HG03135 (cell line): ENCODE measurements around the gene KLB.

ENCODE experiments used
- ATAC-seq: cut with Tn5 transposase; IDR thresholded peaks from one replicate; pipeline ENCODE4 v1.9.1; 2021; ENCODE audit warnings: mild to moderate bottlenecking, moderate library complexity; ENCODE audit not compliant: unreplicated experiment

The KLB gene

DNA sequence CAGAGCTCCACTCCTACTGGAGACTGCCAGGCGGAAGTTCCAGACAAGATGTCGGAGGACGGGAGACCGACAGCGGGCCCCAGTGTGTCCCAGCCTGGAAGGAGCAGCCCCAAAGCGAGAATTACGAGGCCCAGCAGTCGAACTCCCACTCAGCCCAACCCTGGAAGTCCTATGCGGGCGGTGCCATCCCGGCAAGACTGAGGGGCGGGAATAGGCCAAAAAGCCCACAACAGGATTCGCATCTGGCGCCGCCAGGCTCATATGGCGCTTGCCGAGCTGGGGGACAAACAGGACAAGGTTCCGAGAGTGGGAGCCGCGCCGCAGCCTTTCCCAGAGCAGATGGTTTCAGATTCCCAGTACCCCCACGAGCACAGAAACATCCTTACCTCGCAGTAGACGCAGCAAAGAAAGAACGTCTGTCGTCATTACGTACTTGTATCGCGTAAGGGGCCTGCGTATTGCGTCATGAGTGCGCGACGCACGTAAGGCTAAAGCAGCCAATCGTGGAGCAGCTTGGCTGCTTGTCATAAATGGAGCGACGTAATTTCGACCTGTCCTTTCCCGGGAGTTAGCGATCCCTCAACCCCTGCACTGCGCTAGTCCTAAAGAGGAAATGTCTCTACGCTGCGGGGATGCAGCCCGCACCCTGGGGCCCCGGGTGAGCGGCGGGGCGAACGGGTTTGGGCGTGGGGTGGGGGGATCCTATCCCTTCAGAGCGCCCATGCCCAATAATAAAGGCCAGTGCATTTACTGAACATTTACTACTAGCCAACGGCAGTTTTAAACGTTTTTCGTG, 52.0 kb downstream of the KLB start, which contains the start of the genes LIAS and RPL9:
Gene LIAS, plus strand, starts transcription at position 552 of the 796 bp plus-strand sequence. Its CDS starts 62 bp downstream, at position 614.
Gene RPL9, minus strand, starts transcription at position 418 of the 796 bp plus-strand sequence. CDS start 483 bp downstream, outside the sequence.
- ATAC-seq, result peak; percentile 68

GRCh38 chr4:39464886-39465501, 58.3 kb downstream of the KLB start:
- no peak for ATAC-seq

- ATAC-seq, result no peak
Observed at GRCh38 chr4:39466747-39467146, 60.0 kb downstream of the KLB start.

DNA sequence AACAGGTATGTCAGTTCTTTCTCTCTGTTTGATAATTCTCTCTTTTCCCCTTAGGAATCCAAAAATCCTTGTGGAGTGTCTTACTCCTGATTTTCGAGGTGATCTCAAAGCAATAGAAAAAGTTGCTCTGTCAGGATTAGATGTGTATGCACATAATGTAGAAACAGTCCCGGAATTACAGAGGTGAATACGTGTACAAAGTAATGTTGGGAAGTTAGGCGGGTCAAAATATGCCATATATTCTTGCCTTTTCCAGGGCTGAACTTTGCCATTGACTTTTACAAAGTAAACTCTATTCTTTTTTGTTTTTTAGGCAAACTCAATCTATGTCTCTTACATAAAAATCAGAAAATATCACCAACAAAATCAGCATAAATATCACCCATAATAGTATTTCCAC, 60.7 kb downstream of the KLB start:
- no peak for ATAC-seq

DNA sequence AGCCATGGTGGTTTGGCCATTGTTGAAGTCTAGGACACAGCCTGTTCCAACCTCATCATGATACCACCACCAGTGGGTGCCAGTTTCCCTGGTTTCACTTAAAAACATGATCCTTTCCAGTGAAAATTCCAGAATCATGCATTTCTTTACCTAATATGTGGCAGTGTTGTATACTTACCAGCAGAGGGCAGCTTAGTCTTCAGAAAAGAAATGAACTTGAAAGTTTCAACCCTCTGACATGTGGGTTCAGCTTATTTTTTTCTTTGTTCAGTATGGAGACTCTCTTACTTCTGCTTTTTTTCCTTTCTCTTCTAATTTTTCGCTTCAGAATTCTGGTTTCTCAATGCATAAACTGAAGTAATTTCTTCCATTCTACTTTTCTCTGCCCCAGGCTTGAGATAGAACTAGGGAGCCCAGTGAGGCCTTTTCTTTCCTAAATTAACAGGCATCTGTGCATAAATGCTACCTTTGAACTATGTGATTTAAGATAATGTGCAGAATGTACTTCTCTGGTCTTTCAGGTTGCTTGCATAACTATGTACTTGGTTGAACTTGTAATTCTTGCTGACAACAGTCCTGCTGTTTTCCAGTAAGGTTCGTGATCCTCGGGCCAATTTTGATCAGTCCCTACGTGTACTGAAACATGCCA, 62.8 kb downstream of the KLB start:
- peak; percentile 82 for ATAC-seq

- no peak for ATAC-seq
Observed at GRCh38 chr4:39470402-39470801, 63.7 kb downstream of the KLB start.

GRCh38 chr4:39472396-39472795, 65.7 kb downstream of the KLB start:
- no peak for ATAC-seq

- no peak for ATAC-seq
Observed at GRCh38 chr4:39476187-39476895, 69.6 kb downstream of the KLB start.

- ATAC-seq, result no peak
Observed at GRCh38 chr4:39480251-39480650, 73.5 kb downstream of the KLB start.

DNA sequence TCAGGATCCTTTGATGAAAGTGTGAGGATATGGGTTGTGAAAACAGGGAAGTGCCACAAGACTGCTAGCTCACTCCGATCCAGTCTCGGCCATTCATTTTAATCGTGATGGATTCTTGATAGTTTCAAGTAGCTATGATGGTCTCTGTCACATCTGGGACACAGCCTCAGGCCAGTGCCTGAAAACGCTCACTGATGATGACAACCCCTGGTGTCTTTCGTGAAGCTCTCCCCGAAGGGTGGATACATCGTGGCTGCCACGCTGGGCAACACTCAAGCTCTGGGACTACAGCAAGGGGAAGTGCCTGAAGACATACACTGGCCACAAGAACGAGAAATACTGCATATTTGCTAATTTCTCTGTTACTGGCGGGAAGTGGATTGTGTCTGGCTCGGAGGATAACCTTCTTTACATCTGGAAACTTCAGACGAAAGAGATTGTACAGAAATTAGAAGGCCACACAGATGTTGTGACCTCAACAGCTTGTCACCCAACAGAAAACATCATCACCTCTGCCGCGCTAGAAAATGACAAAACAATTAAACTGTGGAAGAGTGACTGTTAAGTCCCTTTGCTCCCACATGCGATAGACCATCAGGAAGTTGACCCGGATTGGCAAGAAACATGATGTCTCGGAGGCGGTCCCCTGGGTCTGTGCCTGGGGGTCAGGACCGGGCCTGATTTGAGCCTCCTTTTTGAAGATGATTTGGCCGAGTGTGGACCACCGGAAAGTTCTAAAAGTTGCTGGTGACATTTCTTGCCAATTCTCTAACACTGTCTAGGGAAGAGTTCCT, 74.4 kb downstream of the KLB start:
- no peak for ATAC-seq

DNA sequence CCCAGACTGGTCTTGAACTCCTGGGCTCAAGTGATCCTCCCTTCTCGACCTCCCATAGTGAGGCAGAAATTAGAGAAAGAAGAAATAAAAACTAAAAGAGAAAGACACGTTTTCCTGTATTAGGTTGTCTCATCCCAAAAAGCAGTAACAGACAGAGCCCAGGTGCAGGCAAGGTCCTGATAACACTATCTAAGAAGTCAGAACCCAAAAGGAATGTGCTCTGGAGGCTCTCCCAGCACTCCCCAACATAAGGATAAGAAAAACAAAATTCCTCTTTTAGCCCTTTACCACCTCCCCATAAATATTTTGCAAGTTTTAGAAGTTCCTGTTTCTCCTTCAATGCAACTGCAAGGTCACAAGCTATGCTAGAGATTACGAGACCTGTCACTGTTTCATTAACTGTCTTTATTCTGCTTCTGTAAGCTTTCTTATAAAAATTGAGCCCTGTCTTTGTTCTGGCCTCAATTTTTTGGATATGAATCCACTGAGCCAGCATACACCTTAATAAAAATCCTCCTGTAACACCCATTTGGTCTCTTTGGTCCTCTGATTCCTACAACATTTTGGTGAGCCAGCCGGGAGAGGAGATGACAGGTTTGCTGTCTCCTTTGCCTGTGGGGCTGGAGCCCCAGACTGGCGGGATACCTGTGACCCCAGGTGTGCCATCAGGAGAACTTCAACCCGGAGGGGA, 78.0 kb downstream of the KLB start:
- ATAC-seq, result no peak

DNA sequence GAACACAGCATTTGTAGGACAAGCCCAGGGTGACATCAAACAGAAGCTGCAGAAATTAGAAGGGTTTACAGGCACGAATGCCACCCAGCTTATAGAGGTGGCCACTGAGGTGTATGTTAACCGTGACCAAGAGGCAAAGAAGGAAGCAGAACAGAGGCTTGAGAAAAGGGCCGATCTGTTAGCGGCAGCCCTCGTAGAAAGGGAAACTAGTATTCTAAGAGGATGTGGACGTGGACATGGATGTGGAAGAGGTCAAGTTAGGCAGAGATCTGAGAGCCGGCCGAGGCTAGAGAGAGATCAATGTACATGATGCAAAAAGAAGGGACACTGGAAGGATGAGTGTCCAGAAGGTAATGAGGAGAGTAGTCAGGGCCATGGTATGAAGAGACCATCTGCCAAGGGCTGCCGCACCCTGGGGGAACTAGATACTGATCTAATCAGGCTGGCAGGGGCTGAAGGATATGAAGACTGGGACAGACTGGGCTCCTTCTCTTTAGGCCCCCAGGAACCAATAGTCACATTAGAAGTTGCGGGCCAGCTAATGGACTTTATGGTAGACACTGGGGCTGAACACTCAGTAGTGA, 79.6 kb downstream of the KLB start:
- no peak for ATAC-seq

DNA sequence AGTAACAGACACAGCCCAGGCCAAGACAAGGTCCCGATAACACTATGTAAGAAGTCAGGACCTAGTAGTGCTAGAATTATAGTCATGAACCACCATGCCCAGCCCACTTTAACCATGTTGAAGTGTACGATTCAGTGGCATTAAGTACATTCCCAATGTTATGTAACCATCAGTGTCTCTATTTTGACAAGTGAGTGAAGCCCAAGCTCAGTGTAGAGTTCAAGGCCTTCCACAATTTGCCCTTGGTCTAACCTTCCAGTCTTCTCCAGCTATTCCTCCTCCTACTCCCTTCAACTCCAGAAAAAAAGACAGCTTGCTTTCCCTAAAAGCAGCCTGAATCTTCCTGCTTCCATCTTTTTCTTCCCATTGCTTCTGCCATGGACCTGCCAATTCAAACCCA, 83.6 kb downstream of the KLB start:
- no peak for ATAC-seq

GRCh38 chr4:39494354-39494753, 87.6 kb downstream of the KLB start:
- no peak for ATAC-seq

DNA sequence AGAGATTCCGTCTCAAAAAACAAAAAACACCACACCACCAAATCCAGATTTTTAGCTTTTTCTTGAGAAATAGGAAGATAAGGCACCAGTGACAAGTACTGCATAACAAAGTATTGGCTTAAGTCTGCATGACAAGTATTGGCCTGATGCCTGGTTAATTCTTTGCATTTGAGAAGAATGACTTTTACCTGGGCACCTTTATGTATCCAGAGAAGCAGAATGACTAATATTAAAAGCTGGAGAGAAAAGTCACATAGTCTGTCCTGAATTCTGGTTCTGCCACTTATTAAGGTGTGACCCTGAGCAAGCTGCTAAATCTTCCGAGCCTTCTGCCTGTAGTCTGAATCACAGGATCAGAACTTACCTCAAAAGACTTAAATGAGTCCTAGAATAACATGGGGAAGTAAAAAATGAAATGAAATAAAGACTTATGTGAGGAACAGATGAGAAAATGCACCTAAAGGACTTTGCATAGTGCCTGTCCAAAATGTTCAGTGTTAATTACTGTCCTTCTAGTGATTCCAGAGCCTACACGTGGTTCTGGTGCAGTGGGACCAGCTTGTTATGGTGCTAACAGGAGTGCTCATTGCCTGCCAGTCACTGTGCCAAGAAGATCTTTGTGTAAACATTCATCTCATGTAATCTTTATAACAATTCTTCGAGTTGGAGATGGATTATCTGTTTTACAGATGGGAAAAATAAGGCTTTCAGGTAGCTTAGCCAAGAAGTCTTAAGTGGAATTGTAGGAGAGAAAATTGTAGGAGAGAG, 88.9 kb downstream of the KLB start:
- no peak for ATAC-seq

GRCh38 chr4:39497909-39498726, 91.4 kb downstream of the KLB start:
- ATAC-seq, result no peak

- ATAC-seq, result no peak
Observed at GRCh38 chr4:39498727-39499020, 91.9 kb downstream of the KLB start.
